GM19043 (cell line): ENCODE data around the gene TINAG.
A peak's percentile ranks its signal among the peaks of the same experiment; 100 is the strongest.
"Not testable (repeated sequence)": the region's sequence is repeated elsewhere in the genome, so short reads cannot be mapped to it uniquely, and the experiment has no call there.

Source experiments
- ATAC-seq: cut with Tn5 transposase; IDR thresholded peaks from one replicate; pipeline ENCODE4 v1.9.1; 2021; ENCODE audit warnings: low read depth; ENCODE audit not compliant: unreplicated experiment

The TINAG gene

GRCh38 chr6:54301770-54302169 is 6.5 kb upstream of the TINAG start:
- no peak for ATAC-seq

DNA sequence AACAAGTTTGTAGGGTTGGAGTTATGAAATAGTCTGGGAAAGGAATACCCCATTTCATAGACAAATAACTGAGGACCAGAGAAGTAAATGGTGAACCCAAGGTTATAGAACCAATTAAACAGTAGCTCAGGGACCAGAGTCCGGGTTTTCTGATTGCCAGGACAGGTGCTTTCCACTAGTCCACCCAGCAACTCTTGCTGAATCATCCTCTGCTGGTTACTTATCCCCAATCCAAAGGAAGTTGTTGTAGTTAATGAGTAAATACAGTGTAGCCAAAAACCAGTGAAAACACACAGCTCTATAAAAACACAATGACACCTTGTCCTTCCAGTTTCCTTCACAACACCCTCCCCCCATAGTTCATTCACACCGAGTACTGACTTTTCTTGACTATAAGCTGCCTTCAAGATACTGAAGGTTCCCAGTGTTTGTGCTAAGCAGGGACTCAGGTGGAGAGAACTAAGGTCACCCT is 766 bp upstream of the TINAG start:
- peak; percentile 58 for ATAC-seq

- ATAC-seq = no peak
Measured at GRCh38 chr6:54308986-54309315, 710 bp downstream of the TINAG start.

DNA sequence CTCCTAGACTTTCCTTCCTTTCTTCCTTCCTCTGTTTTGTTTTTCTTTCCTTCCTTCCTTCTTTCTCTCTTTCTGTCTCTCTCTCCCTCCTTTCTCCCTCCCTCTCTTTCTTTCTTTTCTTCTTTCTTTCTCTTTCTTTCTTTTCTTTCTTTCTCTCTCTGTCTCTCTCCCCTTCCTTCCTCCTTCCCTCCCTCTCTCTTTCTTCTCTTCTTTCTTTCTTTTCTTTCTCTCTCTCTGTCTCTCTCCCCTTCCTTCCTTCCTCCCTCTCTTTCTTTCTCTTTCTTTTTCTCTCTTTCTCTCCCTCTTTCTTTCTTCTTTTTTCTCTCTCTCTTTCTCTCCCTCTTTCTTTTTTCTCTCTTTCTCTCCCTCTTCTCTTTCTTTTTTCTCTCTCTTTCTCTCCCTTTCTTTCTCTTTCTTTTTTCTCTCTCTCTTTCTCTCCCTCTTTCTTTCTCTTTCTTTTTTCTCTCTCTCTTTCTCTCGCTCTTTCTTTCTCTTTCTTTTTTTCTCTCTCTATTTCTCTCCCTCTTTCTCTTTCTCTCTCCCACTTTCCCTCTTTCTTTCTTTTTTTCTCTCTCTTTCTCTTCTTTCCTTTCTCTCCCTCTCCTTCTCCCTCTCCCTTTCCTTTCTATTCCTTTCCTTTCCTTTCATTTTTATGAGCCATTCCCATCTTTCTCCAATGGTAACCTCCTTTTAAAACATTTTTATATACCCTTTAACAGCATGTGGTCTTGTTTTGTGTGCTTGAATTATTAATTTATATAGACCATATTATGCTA is 2.3 kb downstream of the TINAG start:
- ATAC-seq = no peak

GRCh38 chr6:54315656-54316055 is 7.4 kb downstream of the TINAG start:
- ATAC-seq = no peak

DNA sequence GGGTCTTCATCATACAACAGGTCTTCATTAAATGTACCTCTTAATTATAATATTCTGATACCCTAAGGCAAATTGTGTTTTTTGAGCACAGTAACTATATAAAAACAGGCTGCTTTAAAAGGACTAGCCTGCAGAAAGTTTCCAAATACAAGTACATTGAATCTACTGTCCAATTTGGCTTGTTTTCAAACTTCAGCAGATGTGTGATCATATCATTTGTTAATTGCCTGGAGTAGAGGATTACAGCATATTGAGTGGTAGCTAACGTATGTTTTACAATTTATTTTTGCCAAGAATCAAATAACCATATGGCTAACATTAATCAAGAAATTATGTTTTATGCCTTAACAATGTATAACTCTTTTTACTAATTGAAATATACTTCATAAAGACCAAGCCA is 12.6 kb downstream of the TINAG start:
- no peak for ATAC-seq

- no peak for ATAC-seq
Measured at GRCh38 chr6:54327631-54328030, 19.4 kb downstream of the TINAG start.

DNA sequence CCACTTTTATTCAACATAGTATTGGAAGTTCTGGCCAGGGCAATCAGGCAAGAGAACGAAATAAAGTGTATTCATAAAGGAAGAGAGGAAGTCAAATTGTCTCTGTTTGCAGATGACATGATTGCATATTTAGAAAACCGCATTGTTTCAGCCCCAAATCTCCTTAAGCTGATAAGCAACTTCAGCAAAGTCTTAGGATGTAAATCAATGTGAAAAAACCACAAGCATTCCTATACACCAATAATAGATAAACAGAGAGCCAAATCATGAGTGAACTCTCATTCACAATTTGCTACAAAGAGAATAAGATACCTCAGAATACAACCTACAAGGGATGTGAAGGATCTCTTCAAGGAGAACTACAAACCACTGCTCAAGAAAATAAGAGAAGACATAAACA is 23.3 kb downstream of the TINAG start:
- not testable (repeated sequence) for ATAC-seq

DNA sequence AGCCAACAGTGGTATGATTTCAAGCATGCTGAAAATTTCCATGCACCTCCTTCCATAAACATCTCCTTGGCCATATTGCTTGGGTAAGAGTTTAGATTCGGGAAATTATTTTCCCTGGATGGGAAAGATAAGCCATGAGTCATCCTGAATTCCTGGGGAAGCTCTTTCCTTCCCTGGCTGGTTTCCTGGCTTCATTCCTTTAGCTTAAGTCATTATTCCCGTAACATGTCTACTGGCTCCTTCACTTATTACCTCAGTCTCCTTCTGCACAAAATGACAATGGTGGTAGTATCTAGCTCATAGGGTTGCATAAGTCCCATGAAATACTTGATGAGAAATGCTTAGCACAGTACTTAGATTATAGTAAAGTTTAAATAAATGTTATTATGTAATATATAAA is 27.6 kb downstream of the TINAG start:
- ATAC-seq = no peak

- ATAC-seq = no peak
Measured at GRCh38 chr6:54353975-54354374, 45.7 kb downstream of the TINAG start.

DNA sequence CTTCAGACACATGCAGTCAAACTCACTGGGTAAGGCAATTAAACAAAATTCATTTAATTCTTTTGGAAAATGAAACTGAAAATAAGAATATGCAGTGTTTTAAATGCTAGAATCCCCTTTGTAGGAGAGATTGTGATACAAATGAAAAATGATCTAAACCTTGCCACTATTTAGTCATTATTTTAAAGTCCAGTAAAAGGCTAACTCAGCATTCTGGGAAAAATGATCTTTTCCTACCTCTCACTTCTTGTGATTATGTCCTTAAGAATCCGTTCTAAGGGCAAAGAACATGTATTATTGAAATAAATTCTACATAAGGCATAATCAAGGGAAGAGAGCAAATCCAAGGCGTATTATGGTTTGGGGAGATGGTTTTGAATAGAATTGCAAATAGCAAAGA is 46.4 kb downstream of the TINAG start:
- ATAC-seq = no peak

- no peak for ATAC-seq
Measured at GRCh38 chr6:54357141-54357540, 48.9 kb downstream of the TINAG start.

- ATAC-seq = no peak
Measured at GRCh38 chr6:54361188-54361587, 52.9 kb downstream of the TINAG start.

DNA sequence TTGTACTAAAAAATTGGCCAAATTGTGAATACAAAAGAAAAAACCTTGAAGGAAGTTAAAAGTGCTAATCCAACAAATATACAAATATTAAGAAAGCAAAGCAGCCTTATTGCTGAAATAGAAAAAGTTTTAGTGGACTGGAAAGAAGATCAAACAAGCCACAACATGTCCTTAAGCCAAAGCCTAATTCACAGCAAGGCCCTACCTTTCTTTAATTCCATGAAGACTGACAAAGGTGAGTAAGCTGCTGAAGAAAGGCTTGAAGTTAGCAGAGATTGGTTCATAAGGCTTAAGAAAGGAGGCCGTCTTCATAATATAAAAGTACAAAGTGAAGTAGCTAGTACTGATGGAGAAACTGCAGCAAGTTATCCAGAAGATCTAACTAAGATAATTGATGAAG is 53.5 kb downstream of the TINAG start:
- ATAC-seq = no peak

DNA sequence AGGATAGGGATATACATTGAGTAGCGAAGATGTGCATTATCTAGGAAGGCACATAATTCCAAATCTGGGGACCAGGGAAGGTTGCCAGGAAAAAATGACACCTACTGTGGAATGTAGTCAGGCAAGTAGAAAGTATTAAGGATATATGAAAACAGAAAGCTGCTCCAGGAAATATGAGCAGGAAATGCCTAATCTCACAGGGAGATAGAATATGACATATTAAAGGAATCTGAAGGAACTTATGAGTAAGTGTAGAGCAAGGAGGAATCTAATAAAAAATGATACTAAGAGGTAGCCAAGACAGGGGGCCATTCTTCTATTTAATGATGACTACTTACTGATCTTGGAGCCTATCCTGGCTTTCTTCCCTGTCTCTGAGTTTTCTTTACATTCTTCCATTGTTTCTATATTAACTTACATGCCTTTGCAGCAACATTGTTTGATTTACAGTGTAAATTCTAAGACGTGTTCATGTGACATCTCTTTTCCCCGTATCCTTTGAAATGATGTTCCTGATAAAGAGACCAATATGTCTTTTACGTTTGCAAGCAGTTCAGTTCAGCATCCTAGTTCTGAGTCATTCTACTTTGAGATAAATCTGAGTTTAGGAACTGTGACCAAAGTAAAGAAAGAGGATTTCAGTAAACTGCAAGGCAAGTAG is 58.6 kb downstream of the TINAG start:
- ATAC-seq = no peak

GRCh38 chr6:54377776-54378175 is 69.5 kb downstream of the TINAG start:
- ATAC-seq = no peak

GRCh38 chr6:54386295-54386694 is 78.1 kb downstream of the TINAG start:
- no peak for ATAC-seq

DNA sequence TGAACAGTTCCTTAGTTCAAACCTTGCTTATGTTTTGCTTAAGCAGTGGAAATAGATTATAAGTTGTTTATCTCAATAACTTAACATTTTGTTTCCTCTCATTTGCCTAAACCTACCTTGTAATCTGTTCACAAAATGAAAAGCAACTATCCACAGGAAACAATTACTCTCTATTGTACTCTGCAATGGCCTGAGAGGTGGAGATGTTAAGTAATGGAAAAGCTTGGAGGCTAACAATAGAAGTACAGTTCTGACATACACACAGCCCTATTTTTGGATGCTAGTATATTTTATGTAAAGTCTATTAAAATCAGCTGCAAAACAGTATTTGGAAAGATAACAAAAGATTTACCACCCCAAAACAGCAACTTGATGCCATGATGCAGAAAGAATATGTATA is 82.1 kb downstream of the TINAG start:
- ATAC-seq = no peak

DNA sequence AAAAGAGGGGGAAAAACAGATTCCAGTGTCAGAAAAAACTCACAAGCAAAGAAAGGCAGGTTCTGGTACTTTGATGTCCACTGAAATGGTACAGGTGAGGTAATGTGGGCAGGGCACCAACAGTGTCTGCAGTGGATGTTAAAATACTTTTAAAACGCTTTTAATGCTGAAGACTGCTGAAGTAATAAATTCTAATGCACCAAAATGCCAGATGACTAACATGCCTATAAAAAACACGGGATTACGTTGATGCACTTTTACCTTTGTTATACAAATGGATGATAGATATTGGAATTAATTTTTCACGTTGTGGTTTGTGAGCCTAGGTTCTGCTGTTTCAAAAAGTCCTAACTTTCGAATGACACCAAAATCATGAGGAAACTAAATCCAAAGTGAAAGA is 83.3 kb downstream of the TINAG start:
- no peak for ATAC-seq

DNA sequence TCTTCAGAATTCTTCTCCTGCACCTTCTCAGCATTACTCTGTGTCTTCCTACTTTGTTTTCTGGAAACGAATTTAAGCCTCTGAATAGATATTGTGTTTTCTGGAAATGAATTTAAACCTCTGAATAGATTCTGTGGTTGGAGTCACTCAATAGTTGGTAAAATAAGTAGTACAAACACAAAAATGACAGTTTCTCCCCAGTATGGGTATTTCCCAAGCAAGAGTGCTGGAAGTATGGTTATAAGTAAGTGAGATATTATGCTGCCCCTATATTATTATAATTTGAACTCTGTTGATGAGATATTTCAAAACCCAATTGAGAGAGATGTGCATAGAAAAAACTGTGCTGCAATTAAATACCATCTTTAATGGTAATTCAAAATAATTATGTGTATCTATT is 94.9 kb downstream of the TINAG start:
- no peak for ATAC-seq

- no peak for ATAC-seq
Measured at GRCh38 chr6:54404791-54405190, 96.5 kb downstream of the TINAG start.

GRCh38 chr6:54411767-54412166 is 103.5 kb downstream of the TINAG start:
- no peak for ATAC-seq
